Activated CD4-positive, alpha-beta T cell treated with anti-CD3 and anti-CD28 coated beads, Interleukin-2, amount 50 U/mL, for 16 hours (primary cell): ENCODE results near the gene LEP.
"Not testable (repeated sequence)": the region's sequence is repeated elsewhere in the genome, so short reads cannot be mapped to it uniquely, and the experiment has no call there.

Source experiments
- DNase-seq: peaks from one replicate; pipeline ENCODE4 v3.0.0-alpha.2; 2020

The LEP gene

DNA sequence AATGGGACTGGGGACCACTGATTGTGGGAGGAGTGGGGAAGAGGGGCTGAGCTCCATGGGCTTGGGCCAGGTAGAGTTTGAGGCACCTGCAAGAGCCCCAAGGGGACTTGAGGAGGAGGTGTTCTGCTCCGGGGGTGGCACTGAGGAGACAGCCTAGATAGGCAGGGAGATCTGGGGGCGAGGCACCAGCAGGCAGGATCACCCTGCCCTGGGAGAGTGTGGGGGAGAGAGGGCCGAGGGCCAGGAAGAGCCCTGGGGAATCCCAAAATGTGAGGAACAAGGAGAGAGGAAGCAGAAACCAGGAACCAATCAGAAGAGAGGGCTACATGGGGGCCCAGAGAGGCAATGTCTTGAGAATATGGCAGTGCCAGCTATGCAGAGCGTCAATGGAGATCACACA, 34.6 kb downstream of the LEP start:
- DNase-seq: no peak

GRCh38 chr7:128278366-128278765, 37.3 kb downstream of the LEP start:
- DNase-seq: no peak

- DNase-seq: no peak
Observed at GRCh38 chr7:128279124-128279713, 38.1 kb downstream of the LEP start.

DNA sequence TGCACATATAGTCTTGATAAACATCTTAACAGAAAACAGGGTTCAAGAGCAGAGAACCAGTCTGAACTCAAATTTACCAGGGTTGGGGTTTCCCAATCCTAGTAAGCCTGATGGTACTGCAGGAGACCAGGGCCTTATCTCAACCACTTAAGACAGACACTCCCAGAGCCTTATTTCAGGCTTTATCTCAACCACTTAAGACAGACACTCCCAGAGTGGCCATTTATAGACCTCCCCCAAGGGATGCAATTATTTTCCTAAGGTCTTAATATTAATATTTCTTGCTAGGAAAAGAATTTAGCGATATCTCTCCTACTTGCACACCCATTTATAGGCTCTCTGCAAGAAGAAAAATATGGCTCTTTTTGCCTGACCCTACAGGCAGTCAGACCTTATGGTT, 39.4 kb downstream of the LEP start:
- not testable (repeated sequence) for DNase-seq

DNA sequence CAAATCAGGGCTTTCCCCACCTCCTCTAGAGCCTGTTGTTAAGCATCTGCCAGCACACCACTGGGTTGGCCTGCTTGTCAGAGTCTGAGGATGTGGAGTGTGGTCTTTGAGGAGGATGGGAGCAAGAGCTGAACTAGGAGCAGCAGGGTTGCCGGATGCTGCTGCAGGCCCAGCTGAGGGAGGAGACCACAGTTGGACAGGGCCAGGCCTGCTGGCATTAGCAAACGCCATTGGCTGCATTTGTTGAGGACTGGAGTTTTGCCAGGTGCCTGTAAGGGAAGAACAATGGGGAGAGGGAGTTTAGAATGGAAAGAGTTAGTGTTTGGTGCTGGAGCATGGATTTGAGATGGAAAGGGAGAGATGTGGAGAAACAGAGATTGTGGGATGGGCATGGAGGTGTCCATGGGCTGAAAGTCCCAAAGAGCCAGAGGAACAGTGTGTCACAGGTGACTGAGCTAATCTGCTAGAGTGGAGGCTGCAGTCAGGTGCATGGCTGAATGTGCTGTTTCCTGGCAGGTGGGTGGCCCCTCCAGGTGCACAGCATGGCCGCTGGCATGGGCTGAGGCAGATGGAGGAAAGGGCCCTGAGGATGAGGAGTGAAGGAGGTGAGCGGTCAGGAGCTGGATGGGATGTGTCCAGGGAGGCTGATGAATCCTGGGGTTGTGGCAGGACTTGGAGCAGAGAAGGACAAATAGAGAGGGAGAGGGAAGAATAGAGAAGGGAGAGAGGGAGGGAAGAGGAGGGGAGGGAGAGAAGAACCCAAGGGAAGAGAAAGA, 40.7 kb downstream of the LEP start:
- no peak for DNase-seq

GRCh38 chr7:128284102-128284501, 43.0 kb downstream of the LEP start:
- DNase-seq: no peak

DNA sequence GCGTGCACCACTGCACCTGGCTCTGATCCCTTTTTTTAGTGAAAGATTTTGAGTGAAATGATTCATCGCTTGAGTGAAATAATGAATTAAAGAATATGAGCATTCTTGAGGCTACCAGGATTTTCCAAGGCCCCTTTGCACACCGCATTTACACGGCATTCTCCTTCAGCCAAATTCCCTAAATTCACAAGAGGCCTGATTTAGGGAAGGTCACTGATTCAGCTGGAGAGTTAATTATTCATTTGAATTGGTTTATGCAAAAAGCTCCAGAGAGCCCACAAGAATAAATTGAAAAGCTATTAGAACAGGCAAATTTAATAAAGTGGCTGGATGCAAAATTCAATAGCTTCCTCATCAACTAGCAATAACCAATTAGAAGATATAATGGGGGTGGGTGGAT, 46.5 kb downstream of the LEP start:
- no peak for DNase-seq

- DNase-seq: not testable (repeated sequence)
Observed at GRCh38 chr7:128298004-128298403, 56.9 kb downstream of the LEP start.

DNA sequence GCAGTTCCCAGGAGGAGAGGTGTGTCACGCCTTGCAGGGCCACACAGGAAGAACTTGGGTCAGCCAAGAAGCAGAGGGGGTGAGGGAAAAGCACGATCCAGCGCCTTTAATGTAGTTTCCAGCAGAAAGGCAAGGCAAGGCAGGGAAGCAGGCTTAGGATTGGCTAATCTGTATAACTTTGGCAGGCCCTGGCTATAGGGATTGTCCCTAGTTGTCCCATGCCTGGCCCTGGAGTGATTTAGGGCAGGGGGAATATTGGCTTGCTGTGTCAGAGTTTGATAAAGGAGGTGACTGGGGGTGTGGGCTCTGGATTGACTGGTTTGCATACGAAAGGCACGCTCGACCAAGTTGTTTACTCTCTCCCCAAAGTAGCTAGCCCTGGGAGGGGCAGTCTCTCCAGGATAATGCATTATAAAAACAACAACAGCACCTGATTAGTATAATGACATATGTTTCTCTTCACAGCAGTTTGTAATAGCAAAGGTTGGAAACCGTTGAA, 58.1 kb downstream of the LEP start:
- DNase-seq: no peak

GRCh38 chr7:128302139-128302538, 61.1 kb downstream of the LEP start:
- DNase-seq: no peak

- no peak for DNase-seq
Observed at GRCh38 chr7:128303133-128303532, 62.1 kb downstream of the LEP start.

- DNase-seq: no peak
Observed at GRCh38 chr7:128303643-128304042, 62.6 kb downstream of the LEP start.

GRCh38 chr7:128304212-128304611, 63.1 kb downstream of the LEP start:
- DNase-seq: no peak

GRCh38 chr7:128307061-128307460, 66.0 kb downstream of the LEP start:
- no peak for DNase-seq
